ENCODE measurements around the gene CTNNBL1.
"Not testable (repeated sequence)": the region's sequence is repeated elsewhere in the genome, so short reads cannot be mapped to it uniquely, and the experiment has no call there.

The CTNNBL1 gene

DNA sequence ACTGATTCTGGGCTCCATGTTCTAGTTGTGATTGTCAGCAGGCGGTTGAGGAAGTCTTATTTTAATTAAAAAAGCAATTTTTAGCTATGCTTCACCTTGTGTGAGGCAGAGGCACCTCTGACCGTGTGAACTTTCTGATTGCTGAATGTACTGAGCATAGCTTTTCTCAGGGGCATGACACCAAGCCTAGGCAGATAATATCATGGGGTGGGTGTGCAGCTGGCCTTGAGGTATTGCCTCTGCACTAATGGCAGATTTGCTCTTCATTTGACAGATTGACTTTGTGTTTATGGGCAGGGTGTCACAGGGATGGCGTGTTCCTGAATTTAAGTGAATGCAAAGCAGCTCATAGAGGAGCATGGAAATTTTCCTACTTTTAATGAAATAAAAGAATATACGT lies 19.6 kb downstream of the CTNNBL1 start:
- DNase-seq = no peak

DNA sequence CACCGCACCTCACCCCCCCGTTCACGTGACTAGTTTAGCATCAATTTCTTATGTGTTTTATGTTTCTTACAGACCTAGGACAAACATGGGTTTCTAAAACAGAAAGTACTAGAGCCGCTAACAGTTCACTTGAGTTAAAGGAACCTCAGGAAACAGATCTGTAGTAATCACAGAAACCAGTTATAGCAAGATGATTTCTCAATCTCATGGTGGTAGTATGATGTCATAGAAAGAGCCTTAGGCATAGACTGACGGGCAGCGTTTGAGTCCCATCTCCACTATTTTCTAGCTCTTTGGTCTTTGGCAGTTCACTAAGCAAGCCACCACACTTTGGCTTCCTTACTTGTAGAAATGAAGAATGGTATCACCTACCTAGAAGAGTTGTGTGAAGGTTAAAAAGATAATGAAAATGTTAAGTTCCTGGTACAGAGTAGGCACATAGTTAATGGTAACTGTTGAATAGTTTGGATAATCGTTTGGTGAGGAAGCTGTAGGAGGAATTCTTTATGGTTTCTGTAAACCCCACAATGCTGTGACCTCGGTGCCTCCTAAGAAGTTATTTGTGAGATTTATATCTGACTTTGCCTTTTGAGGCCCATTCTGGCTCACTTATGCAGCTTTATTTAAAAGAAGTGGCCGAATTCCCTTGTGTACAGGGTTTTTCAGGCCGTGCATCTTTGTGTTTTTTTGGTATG lies 21.3 kb downstream of the CTNNBL1 start:
- no peak for DNase-seq

DNA sequence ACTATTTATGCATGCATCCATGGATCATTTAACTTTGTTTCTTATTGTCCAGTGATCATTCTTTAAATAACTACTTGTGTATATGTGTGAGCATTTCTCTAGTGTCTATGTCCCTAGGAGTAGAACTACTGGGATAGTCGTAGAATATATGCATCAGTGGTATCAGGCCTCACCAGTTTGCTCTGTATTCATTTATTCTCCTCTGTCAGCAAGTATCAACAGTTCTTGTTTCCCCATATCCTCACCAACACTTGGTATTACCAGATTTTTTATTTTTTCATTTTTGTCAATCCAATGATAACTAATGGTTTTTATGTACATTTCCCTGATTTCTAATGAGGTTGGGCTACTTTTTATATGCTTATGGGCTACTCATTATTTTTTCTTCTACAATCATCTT lies 27.9 kb downstream of the CTNNBL1 start:
- no peak for DNase-seq

DNA sequence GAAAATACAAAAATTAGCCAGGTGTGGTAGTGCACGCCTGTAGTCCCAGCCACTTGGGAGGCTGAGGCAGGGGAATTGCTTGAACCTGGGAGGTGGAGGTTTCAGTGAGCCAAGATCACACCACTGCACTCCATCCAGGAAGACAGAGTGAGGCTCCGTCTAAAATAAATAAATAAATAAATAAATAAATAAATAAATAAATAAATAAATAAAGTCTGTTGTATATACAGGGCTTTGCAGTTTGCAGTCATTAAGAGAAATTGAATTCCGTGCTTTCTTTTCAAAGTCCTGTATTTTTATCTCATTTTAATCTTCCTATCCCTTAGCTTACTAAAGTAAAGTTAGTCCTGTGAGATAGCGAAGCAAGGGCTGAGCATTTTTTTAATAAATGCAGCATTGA lies 28.5 kb downstream of the CTNNBL1 start:
- DNase-seq = not testable (repeated sequence)

DNA sequence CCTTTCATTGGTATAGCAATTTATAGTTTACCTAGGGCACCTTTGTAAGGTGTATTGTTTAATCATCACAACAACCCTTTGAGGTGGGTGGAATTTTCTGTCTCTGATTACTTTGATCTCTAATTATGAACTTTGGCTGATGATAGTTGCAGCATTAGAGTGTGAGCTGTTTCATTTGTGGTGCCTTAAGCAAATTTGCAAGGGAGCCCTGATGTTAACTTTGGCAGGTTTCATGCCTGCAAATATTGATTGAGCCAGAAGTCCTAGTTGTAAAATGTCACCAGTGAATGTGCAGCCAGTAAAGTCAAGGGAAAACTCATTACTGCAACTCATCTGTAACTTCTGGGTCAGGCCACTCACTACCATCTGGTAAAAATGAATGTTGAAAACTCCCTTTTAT lies 29.8 kb downstream of the CTNNBL1 start:
- DNase-seq = no peak

DNA sequence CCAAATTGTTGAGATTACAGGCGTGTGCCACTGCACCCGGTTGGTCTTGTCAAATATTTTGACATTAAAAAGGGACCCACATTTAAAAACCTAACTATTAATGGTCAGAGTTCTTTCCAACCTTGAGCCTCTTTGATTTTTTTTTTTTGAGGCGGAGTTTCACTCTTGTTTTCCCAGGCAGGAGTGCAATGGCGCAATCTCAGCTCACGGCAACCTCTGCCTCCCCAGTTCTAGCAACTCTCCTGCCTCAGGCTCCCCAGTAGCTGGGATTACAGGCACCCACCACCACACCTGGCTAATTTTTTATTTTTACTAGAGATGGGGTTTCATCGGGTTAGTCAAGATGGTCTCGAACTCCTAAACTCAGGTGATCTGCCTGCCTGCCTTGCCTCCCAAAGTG lies 31.3 kb downstream of the CTNNBL1 start:
- no peak for DNase-seq

DNA sequence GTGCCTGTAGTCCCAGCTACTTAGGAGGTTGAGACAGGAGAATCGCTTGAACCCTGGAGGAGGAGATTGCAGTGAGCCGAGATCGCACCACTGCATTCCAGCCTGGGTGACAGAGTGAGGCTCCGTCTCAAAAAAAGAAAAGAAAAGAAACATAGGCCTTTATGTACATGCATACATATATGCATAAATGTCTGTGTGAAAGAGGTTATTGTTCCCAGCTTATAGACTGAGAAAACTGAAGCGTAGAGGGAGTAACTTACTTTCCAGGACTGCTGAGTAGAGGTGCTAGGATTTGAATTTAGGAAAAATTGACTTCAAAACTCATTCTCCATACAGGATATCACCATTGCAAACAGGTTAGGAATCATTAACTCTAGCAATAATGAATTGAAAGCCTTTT lies 32.0 kb downstream of the CTNNBL1 start:
- DNase-seq = no peak

DNA sequence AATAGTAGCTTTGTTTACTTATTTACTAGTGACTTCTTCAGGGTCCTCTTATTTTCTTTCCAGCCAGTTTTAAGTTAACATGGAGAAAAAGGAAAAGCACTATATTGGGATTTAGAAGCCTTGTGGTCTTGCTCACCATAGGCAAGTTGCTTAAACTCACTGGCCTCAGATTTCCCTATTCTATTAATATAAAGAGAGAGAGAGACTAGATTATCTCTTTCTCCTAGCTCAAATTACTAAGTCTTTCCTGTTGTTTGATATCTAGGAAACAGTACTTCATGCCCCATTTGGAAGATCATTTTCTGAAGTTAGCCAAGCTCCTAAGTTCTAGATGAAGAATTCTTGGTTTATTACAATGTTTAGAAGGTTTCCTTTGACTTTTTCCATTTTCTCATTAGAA lies 32.5 kb downstream of the CTNNBL1 start:
- DNase-seq = no peak

DNA sequence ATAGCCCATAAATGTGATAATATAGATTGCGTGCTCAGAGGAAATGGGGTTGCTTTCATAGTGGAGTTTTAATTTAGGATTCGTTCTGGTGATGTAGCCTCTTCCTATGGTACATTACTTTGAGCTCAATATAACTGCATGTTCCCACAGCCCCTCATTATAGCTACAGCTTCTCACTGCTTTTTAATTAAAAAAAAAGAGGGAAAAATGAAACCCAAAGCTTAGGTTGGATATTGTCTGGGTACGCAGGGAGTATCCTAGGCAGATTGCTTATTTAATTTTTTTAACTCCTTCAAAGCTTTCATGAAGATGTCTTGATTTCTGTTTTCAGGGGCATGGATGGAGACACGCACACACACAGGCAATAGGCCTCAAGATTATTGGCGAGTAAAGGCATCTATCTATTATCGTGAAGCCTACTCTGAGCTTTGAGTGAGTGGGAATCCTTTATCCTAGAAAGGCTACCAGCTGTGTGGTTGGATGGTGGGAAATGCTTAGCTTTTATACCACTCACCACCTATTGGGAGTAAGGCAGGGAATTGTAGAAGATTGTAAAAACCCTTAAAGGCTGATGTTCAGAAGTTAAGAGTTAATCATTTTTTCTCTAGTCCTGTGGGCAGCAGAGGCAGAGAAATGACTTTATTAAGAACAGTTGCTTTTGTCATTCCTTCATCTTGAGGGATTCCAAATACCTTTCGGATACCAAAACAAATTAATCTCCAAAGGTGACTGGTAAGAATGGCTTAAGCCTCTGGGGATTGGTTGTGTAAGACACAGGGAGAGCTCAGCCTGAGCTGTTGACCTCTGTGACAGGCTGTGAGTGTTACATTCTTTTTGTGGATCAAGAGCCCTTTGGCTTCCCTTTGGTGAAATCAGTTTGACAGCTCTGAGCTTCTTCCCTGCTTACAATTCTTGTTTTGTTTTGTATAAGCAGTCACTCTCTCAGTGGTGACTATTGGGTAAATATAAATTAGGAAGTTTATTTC lies 33.4 kb downstream of the CTNNBL1 start:
- DNase-seq = no peak

DNA sequence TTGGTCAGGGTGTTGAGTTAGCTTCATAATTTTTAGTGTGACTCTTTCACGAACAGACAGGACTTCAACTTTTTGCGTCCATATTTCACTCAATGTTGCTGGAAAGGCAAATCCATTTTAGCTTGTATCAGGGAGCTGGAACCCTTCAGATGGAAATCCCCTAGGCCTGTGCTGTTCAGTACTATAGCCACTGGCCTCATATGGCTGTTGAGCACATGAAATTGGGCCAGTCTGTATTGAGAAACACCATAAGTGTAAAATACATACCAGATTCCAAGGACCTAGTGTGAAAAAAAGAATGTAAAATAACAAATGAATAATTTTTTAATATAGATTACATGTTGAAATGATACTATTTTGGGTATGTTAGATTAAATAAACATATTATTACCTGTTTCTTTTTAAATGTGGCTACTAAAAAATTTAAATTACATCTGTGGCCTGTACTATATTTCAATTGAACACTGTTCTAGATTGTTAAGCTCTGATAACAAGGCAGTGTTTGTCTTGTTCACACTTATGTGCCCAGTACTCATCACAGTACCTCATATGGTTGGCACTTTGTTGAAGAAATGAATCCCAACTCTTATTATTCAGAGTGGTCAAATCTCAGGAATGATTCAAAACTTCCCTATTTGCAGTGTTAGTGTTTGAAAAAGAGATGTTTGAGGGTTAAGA lies 34.3 kb downstream of the CTNNBL1 start:
- no peak for DNase-seq

DNA sequence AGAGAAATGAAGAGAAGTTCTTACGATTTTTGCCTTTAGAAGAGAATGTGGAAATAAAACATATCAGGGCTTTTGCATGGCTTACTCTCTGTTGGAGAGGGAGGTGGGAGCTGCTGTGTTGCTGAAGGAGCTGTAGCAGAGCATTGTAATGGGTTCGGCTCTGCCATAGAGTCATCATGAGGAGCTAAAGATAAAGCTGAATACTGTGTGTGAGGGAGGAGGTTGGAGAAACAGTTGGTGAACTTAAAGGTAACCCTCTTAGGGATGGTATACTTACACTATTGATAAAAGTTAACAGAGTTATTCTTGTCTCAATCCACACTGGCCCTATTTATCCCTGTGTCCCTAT lies 34.8 kb downstream of the CTNNBL1 start:
- no peak for DNase-seq

DNA sequence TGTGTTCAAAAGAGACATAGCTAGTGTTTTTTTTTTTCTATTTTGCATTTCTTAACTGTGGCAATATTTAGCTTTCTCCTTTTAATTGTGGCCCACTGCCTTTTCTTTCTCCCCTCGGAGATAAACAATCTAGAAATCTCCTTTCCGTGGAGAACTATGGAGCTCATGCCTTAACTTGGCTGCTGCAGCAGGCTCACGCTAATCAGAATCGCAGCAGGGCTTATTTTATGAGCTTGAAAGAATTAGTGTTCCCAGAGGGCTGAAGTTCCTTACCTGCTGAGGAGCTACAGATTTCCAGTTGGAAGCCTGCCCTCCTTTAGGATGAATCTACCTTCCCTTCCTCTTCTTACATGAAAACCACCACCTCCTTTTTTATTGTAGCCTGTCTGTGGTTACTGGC lies 35.6 kb downstream of the CTNNBL1 start:
- no peak for DNase-seq

DNA sequence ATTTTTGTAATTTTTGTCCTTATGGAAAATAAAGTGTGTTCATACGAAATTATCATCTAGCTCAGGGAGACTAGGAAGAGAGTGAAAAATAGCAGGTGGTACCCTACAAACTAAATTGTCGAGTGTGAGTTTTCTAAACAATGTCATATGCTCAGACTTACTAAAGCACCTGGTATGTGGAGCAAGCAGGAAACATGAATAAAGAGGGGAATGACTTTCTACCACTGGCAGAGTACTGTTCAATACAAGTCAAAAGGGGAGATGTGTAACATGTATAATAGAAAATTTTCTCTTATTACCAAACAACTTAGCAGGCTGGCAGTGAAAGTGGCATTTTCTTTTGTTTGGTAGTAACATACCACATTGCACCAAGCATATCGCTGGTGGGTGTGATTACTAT lies 36.1 kb downstream of the CTNNBL1 start:
- DNase-seq = no peak

DNA sequence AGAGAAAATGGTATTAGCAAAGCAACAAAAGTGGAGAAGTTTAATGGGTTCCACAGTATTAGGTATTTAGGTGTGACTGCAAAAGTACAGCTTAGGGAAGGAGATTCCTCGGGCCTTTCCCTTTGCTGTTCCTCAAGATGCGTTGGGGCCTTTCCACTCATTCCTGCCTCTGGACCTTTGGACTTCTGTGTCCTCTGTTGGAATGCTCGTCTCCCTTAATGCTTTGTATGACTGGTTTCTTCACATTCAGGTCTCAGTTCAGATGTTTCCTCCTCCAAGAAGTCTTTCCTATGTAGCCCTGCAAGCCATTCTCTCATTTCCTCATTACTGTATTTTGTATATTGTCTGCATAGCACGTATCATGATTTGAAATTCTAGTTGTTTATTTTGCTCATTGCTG lies 39.6 kb downstream of the CTNNBL1 start:
- DNase-seq = no peak

DNA sequence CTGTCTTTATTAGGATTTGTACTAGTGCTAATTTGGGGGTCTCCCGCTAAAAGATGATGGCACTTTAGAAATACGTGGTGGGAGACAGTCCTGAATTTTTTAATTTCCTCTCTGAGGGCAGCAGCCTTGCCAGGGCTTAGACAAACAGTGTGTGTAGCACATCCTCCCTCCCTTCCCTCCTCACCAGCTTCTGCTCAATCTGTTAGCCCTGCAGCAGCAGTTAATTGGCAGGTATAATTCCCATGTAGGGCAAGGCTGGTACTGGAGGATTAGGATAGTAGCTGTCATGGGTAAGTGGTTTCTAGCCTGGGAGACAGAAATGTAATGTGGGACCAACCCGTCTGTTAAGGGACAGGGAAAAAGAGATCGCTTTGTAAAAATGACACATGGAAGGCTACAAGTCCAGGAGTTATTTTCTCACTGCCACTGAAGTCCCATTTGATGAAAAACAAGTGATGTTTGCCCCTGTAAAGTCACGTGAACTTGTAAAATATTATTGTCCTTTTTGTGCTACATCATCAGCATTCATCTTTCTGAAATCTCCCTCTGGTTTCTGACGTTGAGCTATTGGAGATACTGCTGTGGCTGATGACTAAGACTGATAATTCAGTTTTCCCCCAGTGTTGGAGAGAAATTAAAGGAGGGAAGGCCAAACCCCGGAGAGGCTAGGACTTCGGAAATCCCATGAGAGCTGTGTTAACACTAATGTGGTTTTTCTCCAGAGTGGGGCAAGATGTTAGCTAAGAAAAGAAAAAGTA lies 40.6 kb downstream of the CTNNBL1 start:
- DNase-seq = no peak

DNA sequence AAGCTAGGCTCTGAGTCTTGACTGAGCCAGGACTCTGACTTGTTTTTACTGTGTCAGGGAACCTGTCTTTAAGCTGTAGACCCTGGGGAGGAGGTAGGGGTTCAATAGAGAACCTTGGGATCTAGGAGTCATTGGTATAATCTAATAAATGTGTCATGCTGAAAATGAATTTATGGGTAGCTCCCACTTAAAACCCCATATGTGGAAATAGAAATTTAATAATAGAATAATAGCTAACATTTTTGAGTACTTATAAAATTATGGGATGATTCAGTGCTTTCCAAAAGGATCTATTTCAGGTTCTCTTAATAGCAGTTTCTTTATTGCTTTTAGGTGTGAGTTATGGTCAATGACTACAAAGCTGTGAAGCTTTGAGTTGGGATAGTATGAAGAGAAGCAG lies 41.7 kb downstream of the CTNNBL1 start:
- DNase-seq = no peak

DNA sequence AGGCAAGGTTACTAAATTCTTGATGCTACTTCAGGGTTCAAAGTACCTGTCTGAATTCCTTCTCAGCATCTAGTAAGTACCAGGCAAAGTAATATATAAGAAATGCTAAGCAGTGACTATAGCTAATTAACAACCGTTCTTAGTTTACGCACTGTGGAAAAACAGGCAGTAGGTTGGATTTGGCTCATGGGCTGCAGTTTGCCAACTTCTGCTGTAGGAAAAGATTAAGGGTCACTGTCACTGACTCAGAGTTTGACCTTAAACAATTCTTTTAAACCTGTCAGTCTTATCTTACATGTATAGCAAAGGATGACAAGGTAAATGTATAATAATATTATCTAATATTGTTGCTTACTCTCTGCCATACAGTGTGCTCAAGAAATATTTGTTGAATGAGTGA lies 42.3 kb downstream of the CTNNBL1 start:
- DNase-seq = no peak

DNA sequence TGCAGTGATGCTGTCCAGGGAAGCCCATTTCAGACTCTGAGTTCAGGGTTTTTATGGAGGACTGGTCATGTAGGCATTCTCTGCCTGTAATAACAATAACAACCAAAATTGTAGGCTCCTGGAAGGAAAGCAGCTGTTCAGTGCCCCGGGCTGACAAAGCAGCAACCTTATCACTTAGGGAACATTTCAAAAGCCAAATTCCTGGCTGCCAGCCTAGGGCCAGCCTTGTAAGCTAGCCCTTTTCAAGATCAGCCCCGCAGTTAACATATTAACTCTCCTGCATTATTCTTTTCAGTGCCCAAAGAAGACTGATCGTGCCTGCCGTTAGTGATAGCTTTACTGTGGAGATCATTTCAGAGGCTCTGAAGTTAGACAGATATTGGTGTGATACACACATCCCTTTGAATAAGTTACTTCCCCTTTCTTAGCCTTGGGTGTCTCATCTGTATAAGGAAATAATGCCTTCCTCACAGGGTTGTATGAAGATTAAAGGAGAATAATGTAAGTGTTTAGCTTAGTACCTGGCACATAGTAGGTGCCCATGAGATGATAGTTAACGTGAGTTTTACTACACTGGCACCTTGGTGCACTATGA lies 44.1 kb downstream of the CTNNBL1 start:
- no peak for DNase-seq

DNA sequence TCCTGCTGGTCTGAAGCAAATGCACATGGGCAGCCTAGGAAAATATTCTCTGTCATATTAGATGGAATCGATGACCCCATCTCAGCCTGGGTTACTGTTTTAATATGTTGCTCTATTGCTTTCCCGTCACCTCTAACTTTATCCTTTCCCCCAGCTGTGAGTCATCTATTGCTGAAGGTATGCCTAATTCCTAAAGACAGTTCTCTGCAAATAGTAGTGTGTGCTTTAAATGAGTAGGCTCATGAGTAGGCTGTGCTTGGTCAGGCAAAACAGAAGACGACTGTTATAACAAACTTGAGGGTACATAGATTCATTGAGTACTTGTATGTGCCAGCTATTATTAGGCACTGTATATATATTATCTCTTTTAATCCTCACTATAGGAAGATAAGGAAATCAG lies 47.2 kb downstream of the CTNNBL1 start:
- no peak for DNase-seq

DNA sequence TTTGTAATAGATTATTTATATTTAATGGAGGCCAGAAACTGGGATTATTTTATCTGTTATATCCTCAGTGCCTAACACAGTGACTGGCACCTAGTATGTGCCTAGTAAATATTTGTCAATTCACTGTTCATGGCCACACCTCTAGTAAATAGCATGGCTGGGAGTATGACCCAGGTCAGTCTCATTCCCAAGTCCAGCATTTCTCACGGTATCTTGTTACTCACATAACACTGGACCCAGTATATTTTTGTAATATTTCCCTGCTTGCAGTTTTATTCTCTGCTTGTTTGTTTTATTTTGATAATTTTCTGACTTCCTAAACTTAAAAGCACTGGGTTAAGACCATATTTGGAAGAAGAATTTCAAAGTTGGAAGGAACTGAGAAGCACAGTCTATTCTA lies 47.7 kb downstream of the CTNNBL1 start:
- no peak for DNase-seq

DNA sequence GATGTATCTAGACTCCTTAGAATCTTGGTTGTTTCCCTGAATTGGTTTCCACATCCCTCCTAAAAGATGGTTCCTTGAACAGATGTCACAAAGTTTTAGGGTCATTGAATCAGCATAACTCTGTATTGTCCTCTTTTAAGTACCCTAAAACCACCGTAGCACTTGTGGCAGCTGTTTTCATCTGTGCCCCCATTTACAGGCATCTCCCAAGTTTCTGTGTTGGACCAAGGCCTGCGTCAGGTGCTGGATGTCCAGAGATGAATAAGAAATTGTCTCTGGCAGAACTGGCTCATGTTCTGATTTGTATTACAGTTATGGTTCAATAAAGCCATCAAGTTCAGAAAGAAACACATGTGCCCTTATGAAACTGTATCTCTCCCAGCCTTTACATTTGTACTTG lies 48.3 kb downstream of the CTNNBL1 start:
- no peak for DNase-seq

DNA sequence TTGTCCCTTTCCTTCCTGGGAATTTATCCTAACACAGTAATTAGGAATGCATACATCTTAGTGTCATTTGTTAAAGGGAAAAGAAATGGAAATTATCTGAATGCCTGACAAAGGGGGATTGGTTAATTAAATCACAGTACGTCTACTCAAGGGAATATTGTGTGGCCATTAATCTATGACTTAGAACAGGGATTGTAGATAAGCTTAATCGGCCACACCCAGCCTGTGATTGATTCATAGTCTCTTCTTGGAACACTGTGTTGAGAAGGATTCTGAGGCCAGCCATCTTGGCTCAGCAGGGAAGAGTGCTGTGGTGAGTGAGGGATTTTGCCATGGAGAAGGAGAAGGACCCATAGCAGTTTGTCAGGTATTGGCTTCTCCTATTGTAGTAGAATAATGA lies 50.5 kb downstream of the CTNNBL1 start:
- DNase-seq = no peak

DNA sequence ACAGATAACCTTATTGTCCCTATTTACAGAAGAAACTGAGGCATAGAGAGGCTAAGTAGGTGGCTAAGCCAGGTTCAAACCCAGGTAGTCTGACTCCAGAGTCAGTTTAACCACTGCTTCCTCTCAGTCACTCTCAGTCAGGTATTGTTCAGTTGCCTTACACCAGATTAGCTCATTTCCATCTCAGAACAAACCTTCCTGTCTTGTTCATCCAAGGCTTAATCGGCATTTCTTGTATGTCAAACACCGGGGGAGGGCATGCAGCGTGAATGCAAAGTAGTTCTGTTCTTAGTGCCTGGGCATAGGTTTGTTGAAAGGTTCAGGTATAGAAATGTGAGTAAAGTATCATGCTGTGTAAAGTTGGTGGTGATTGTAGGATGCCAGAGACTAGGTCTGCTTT lies 51.7 kb downstream of the CTNNBL1 start:
- DNase-seq = no peak

Data from CD4-positive, alpha-beta T cell treated with Interferon gamma for 1 hour (primary cell).